ENCODE measurements around the gene SCGB3A1.

The SCGB3A1 gene

DNA sequence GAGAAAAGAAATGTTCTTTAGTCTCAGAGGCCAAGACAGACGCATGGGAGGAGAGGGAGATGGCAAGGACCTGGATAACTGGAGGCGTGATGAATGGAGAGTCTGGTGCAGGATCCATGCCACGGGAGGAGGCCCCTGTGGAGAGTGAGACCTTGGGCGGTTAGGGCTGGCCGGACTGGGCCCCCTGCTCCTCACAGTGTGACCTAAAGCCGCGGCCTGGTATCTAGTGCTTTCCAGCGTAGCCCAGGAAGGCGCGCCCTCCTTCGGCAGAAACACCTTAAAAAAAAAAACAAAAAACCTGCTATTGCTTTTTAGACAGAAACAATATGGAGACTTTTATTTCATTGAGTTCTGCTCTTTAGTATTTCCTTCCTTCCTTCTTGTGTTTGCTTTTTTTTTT, 33.1 kb downstream of the SCGB3A1 start:
- Histone ChIP-seq H3K4me1 (ENCODE audit: control insufficient read depth, low read depth, low read length) (no peaks in the 10 kb centered on the region), H3K4me3 (ENCODE audit: low read length) (no peak overlapping the region), H3K9ac (ENCODE audit: low read length) (no peak overlapping the region), H3K36me3 (ENCODE audit: control insufficient read depth, low read depth, low read length) (peaks cover 39% of the 10 kb centered on the region), H3K27ac (ENCODE audit: low read length) (no peak overlapping the region), H3K27me3 (ENCODE audit: control insufficient read depth, insufficient read depth, low read length) (no peaks in the 10 kb centered on the region), H3K9me3 (ENCODE audit: control insufficient read depth, low read depth, low read length) (no peaks in the 10 kb centered on the region)

DNA sequence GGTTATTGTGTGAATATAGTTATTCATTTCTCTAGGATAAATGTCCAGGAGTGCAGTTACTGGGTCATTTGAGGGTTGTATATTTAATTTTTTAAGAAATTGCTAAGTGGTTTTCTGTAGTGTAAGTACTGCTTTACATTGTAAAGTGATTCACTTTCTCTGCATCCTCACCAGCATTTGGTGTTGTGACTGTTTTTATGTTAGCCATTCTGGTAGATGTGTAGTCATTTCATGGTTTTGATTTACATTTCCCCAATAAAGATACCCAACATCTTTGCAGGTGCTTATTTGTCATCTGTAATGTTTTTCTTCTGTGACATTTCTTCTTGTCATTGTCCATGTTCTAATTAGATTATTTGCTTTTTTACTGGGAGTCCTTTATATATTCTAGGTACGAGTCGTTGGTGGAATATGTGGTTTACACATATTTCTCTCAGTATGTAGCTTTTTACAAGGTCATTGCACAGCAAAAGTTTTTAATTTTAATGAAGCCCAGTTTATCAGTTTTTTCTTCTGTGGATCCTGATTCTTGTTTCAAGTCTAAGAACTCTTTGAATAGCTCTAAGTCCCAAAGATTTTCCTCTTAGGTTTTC, 34.0 kb downstream of the SCGB3A1 start:
- no peak overlapping the region for H3K9ac ChIP-seq (ENCODE audit: low read length)
- no peaks in the 10 kb centered on the region for H3K9me3 ChIP-seq (ENCODE audit: control insufficient read depth, low read depth, low read length)
- H3K4me1 ChIP-seq (ENCODE audit: control insufficient read depth, low read depth, low read length), result no peaks in the 10 kb centered on the region
- H3K4me3 ChIP-seq (ENCODE audit: low read length), result no peak overlapping the region
- H3K27me3 ChIP-seq (ENCODE audit: control insufficient read depth, insufficient read depth, low read length), result no peaks in the 10 kb centered on the region
- peaks cover 43% of the 10 kb centered on the region for H3K36me3 ChIP-seq (ENCODE audit: control insufficient read depth, low read depth, low read length)
- no peak overlapping the region for H3K27ac ChIP-seq (ENCODE audit: low read length)

DNA sequence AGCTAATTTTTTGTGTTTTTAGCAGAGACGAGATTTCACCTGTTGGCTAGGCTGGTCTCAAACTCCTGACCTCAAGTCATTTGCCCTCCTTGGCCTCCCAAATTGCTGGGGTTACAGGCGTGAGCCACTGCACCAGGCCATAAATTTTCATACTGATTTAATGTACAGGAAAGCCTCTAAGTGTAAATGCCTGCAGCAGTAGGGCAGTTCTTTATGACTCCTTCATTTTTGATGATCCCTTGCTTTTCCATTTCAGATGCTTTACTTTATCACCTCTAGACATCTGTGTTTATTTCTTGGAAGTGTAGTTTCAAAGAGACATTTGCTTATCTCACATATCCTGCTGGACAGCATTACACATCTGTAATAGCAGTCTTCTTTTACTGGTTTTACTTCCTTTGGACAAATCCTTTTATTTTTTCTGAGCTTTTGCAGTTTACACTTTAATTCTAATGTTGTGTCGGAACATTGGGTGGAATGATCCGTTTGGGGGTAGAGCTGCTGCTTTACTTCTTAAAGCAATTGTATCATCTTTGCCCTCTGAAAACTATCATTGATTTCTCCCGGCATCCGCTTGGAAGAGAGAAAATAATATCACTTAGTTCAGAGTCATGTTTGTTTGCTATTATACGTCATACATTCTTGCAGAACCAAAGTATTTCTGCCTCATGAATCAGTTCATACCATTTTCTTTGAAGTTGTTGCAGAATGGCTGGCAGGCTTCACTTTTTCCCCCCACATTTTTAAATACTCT, 36.0 kb downstream of the SCGB3A1 start:
- Histone ChIP-seq H3K9ac (ENCODE audit: low read length) (no peak overlapping the region), H3K27ac (ENCODE audit: low read length) (no peak overlapping the region), H3K4me1 (ENCODE audit: control insufficient read depth, low read depth, low read length) (no peaks in the 10 kb centered on the region), H3K9me3 (ENCODE audit: control insufficient read depth, low read depth, low read length) (no peaks in the 10 kb centered on the region), H3K27me3 (ENCODE audit: control insufficient read depth, insufficient read depth, low read length) (no peaks in the 10 kb centered on the region), H3K36me3 (ENCODE audit: control insufficient read depth, low read depth, low read length) (peaks cover 57% of the 10 kb centered on the region), H3K4me3 (ENCODE audit: low read length) (no peak overlapping the region)

DNA sequence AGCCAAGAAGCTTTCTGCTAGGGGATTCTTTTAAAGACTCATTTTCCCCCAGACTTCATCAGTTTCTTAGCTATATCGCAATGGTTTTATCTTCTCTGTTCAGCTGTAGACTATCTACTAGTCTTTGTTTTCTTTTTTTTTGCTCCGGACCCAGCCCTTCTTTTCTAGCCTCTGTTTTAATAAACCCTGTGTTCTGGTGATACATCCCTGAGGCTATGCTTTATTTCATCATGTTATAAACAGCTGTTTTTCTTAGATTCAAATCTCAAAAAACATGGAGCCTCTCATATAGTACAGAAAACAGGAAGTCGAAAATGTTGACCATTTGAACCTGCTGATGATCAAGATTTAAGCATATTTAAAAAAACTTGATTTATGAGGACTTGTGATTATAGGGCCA, 37.8 kb downstream of the SCGB3A1 start:
- Histone ChIP-seq H3K27ac (ENCODE audit: low read length) (no peak overlapping the region), H3K4me1 (ENCODE audit: control insufficient read depth, low read depth, low read length) (no peaks in the 10 kb centered on the region), H3K9me3 (ENCODE audit: control insufficient read depth, low read depth, low read length) (no peaks in the 10 kb centered on the region), H3K36me3 (ENCODE audit: control insufficient read depth, low read depth, low read length) (peaks cover 65% of the 10 kb centered on the region), H3K27me3 (ENCODE audit: control insufficient read depth, insufficient read depth, low read length) (no peaks in the 10 kb centered on the region), H3K9ac (ENCODE audit: low read length) (no peak overlapping the region), H3K4me3 (ENCODE audit: low read length) (no peak overlapping the region)

DNA sequence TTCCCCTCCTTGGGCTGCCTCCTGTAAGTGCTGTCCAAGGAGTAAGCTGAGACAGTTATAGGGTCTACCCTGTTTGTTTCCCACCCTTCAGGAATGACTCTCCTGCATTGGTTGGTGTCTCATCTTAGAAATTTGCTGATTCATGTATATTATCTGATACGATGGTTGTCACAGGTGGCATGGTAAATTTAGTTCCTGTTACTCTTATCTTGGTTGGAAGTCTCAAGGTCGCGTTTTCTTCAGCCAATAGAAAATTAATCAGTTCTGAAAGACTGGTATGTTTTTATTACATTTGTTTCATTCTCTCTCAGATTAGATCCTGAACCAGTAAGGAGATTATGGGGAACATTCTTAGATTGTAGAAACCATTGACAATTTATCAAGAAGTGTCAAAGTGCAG, 42.7 kb downstream of the SCGB3A1 start:
- no peaks in the 10 kb centered on the region for H3K27me3 ChIP-seq (ENCODE audit: control insufficient read depth, insufficient read depth, low read length)
- H3K9ac ChIP-seq (ENCODE audit: low read length), result no peak overlapping the region
- no peak overlapping the region for H3K4me3 ChIP-seq (ENCODE audit: low read length)
- peaks cover 38% of the 10 kb centered on the region for H3K36me3 ChIP-seq (ENCODE audit: control insufficient read depth, low read depth, low read length)
- no peak overlapping the region for H3K27ac ChIP-seq (ENCODE audit: low read length)
- H3K9me3 ChIP-seq (ENCODE audit: control insufficient read depth, low read depth, low read length), result no peaks in the 10 kb centered on the region
- no peaks in the 10 kb centered on the region for H3K4me1 ChIP-seq (ENCODE audit: control insufficient read depth, low read depth, low read length)

DNA sequence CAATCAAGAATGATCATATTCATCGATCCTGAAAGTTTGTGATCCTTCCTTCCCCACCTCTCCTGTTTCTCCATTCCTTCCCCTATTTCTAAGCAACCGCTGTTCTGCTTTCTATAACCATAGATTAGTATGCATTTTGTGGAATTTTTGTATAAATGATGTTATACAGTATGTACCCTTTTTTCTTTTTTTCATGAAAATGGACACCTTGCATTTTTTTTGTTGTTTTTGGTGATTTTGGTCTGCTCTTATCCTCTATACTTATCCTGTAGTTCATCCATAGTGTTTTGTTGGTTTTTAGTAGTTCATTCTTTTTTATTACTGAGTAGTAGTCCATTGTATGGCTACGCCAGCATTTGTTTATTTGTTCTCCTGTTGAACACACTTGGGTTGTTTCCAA, 46.1 kb downstream of the SCGB3A1 start:
- Histone ChIP-seq H3K27ac (ENCODE audit: low read length) (no peak overlapping the region), H3K9me3 (ENCODE audit: control insufficient read depth, low read depth, low read length) (no peaks in the 10 kb centered on the region), H3K4me3 (ENCODE audit: low read length) (no peak overlapping the region), H3K9ac (ENCODE audit: low read length) (no peak overlapping the region), H3K27me3 (ENCODE audit: control insufficient read depth, insufficient read depth, low read length) (no peaks in the 10 kb centered on the region), H3K4me1 (ENCODE audit: control insufficient read depth, low read depth, low read length) (no peaks in the 10 kb centered on the region), H3K36me3 (ENCODE audit: control insufficient read depth, low read depth, low read length) (peaks cover 20% of the 10 kb centered on the region)

DNA sequence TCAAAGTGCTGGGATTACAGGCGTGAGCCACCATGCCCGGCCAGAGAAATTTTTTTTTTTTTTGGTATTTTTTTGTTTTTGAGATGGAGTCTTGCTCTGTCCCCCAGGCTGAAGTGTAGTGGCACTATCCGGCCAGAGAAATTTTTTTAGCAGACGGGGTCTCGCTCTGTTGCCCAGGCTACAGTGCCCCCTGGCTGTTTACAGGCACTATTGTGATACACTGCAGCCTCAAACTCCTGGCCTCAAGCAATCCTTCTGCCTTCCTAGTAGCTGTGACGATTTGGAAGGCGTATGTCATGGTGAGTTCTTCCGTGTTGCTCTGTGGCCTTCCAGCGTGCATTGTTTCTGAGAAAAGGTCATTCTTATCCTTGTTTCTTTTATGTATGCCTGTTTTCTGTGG, 49.6 kb downstream of the SCGB3A1 start:
- no peaks in the 10 kb centered on the region for H3K27me3 ChIP-seq (ENCODE audit: control insufficient read depth, insufficient read depth, low read length)
- H3K36me3 ChIP-seq (ENCODE audit: control insufficient read depth, low read depth, low read length), result peaks cover 16% of the 10 kb centered on the region
- H3K9ac ChIP-seq (ENCODE audit: low read length), result no peak overlapping the region
- no peaks in the 10 kb centered on the region for H3K9me3 ChIP-seq (ENCODE audit: control insufficient read depth, low read depth, low read length)
- no peak overlapping the region for H3K27ac ChIP-seq (ENCODE audit: low read length)
- no peak overlapping the region for H3K4me3 ChIP-seq (ENCODE audit: low read length)
- H3K4me1 ChIP-seq (ENCODE audit: control insufficient read depth, low read depth, low read length), result no peaks in the 10 kb centered on the region

Measured in iPS-18a (cell line).